Esophagus muscularis mucosa (tissue), 3 donors: ENCODE measurements around the gene COL11A1.

Experiments
- CTCF ChIP-seq, 3 experiments: fragments of 200-600 bp in 2 of 3; fragments of 450-650 bp in 1 of 3; sonication (generic) in 2 of 3; IDR thresholded peaks; one replicate each; pipeline ENCODE4 v1.5.1; 2017 to 2019; ENCODE audit warnings: antibody characterized with exemption in 3 of 3, mild to moderate bottlenecking in 2 of 3, moderate library complexity in 1 of 3
- POLR2AphosphoS5 ChIP-seq, 2 donors: sonication (generic); formaldehyde crosslinking; IDR thresholded peaks; one replicate each; pipeline ENCODE4 v1.6.1; 2017; ENCODE audit warnings: antibody characterized with exemption in 2 of 2

- TF ChIP-seq POLR2AphosphoS5 (IDR thresholded peaks at IDR 0.05) (no peak), CTCF (IDR thresholded peaks at IDR 0.05) (no peak)
Measured at GRCh38 chr1:103089221-103089620, 19.1 kb downstream of the COL11A1 start.
